C1 segment of cervical spinal cord (tissue), 14 donors: ENCODE data around the gene ZNF621.
"Not testable (repeated sequence)": the region's sequence is repeated elsewhere in the genome, so short reads cannot be mapped to it uniquely, and the experiment has no call there.

Source experiments
- DNase-seq, 14 donors: peaks; one replicate each; lab custom pipeline; 2025; lab: John Stamatoyannopoulos, UW

The ZNF621 gene

GRCh38 chr3:40534283-40534682 lies 9.5 kb downstream of the ZNF621 start:
- no peak for DNase-seq

- DNase-seq, result no peak
These were observed 22.1 kb downstream of the ZNF621 start for GRCh38 chr3:40546816-40547215.

- no peak for DNase-seq
These were observed 25.4 kb downstream of the ZNF621 start for GRCh38 chr3:40550167-40550566.

GRCh38 chr3:40557575-40558161 lies 32.9 kb downstream of the ZNF621 start:
- DNase-seq, result no peak

GRCh38 chr3:40562482-40562881 lies 37.7 kb downstream of the ZNF621 start:
- DNase-seq, result not testable (repeated sequence)

GRCh38 chr3:40565629-40566028 lies 40.9 kb downstream of the ZNF621 start:
- DNase-seq, result not testable (repeated sequence)

GRCh38 chr3:40566694-40567093 lies 41.9 kb downstream of the ZNF621 start:
- DNase-seq, result no peak

GRCh38 chr3:40572588-40572987 lies 47.8 kb downstream of the ZNF621 start:
- no peak for DNase-seq

- DNase-seq, result no peak
These were observed 49.3 kb downstream of the ZNF621 start for GRCh38 chr3:40574050-40574449.

- DNase-seq, result peak in 2 of 14 donors; percentile 8 to 64
These were observed 49.9 kb downstream of the ZNF621 start for GRCh38 chr3:40574661-40575060.

GRCh38 chr3:40576396-40576795 lies 51.6 kb downstream of the ZNF621 start:
- DNase-seq, result no peak

GRCh38 chr3:40580494-40581091 lies 55.8 kb downstream of the ZNF621 start:
- DNase-seq, result peak in 11 of 14 donors; percentile 2 to 77 (median 22)

GRCh38 chr3:40581166-40581565 lies 56.4 kb downstream of the ZNF621 start:
- no peak for DNase-seq

- no peak for DNase-seq
These were observed 57.8 kb downstream of the ZNF621 start for GRCh38 chr3:40582401-40583027.

- DNase-seq, result no peak
These were observed 58.9 kb downstream of the ZNF621 start for GRCh38 chr3:40583691-40584090.

- DNase-seq, result peak; percentile 6 to 87 (median 68)
These were observed 59.9 kb downstream of the ZNF621 start for GRCh38 chr3:40584625-40585189.

GRCh38 chr3:40585381-40586016 lies 60.7 kb downstream of the ZNF621 start:
- no peak for DNase-seq

GRCh38 chr3:40586901-40587300 lies 62.1 kb downstream of the ZNF621 start:
- DNase-seq, result peak in 1 of 14 donors; percentile 32

- DNase-seq, result no peak
These were observed 63.6 kb downstream of the ZNF621 start for GRCh38 chr3:40588406-40588805.
